ENCODE results near the gene IRGC. TPM values are rescaled to one million over a fixed set of nuclear protein-coding genes. Genes with fewer than 3 reads are reported as not detected.

Gene IRGC
- total and polyA plus RNA-seq, 2 donors: 0.02 TPM; not detected in 1

DNA sequence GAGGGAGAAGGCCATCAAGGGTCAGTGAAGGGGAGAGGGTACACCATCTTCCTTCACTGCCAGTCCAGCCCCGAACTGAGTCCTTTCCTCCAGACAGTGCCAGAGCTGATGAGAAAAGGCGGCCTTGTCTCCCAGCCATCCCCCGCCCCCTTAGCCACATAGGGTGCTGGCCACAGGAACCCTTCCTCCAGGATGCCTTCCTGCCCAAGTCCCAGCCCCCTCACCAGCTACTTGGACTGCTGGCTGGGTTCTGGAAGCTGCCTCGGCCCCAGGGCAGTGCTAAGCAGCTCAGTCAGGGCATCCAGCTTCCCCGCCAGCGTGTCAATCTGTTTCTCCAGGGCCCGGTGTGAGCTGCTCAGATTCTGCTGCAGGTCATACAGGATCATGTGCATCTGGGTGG, 51.4 kb downstream of the IRGC start:
- H3K9me3 ChIP-seq (ENCODE audit: control insufficient read depth in 2 of 2, insufficient read depth in 1 of 2, low read length in 1 of 2): no peaks in the 10 kb centered on the region
- H3K36me3 ChIP-seq (ENCODE audit: control insufficient read depth in 2 of 2, insufficient read depth in 2 of 2, low read length in 1 of 2): peaks cover 13 to 36% of the 10 kb centered on the region in 2 donors
- WGBS: 97% methylated on average over 7 of the region's 7 CpGs
- no peak overlapping the region for H3K27ac ChIP-seq (ENCODE audit: low read depth in 1 of 2, low read length in 1 of 2)
- H3K27me3 ChIP-seq (ENCODE audit: control insufficient read depth in 2 of 2, insufficient read depth in 1 of 2, low read length in 1 of 2): no peaks in the 10 kb centered on the region
- H3K4me1 ChIP-seq (ENCODE audit: control insufficient read depth in 2 of 2, insufficient read depth in 2 of 2, low read length in 2 of 2): peaks cover 4 to 24% of the 10 kb centered on the region in 2 donors
- H3K4me3 ChIP-seq (ENCODE audit: low read length in 2 of 2): no peak overlapping the region
- no peak for DNase-seq (ENCODE audit: low read depth in 6 of 9, low spot score in 9 of 9)

DNA sequence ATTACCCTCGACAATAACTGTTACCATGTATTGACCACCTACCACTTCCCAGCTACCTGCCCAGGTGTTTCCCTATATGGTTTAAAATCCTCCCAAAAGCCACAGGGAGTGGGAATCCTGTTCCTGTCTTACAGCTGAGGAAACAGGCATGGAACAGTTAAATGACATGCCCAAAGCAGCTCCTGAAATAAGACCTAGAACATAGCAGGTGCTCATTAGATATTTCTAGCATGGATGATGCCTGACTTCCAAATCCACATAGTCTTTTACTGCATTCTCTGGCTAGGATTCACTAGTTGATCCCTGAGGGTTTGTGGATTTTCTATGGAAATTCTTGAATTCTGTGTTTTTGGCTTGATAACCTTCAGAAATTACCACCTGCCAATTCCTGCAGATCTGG, 51.9 kb downstream of the IRGC start:
- 76% methylated on average over 1 of the region's 1 CpG for WGBS
- no peak overlapping the region for H3K27ac ChIP-seq (ENCODE audit: low read depth in 1 of 2, low read length in 1 of 2)
- no peaks in the 10 kb centered on the region for H3K27me3 ChIP-seq (ENCODE audit: control insufficient read depth in 2 of 2, insufficient read depth in 1 of 2, low read length in 1 of 2)
- H3K4me3 ChIP-seq (ENCODE audit: low read length in 2 of 2): no peak overlapping the region
- DNase-seq (ENCODE audit: low read depth in 6 of 9, low spot score in 9 of 9): no peak
- H3K4me1 ChIP-seq (ENCODE audit: control insufficient read depth in 2 of 2, insufficient read depth in 2 of 2, low read length in 2 of 2): peaks cover 4 to 24% of the 10 kb centered on the region in 2 donors
- peaks cover 13 to 39% of the 10 kb centered on the region in 2 donors for H3K36me3 ChIP-seq (ENCODE audit: control insufficient read depth in 2 of 2, insufficient read depth in 2 of 2, low read length in 1 of 2)
- H3K9me3 ChIP-seq (ENCODE audit: control insufficient read depth in 2 of 2, insufficient read depth in 1 of 2, low read length in 1 of 2): no peaks in the 10 kb centered on the region

DNA sequence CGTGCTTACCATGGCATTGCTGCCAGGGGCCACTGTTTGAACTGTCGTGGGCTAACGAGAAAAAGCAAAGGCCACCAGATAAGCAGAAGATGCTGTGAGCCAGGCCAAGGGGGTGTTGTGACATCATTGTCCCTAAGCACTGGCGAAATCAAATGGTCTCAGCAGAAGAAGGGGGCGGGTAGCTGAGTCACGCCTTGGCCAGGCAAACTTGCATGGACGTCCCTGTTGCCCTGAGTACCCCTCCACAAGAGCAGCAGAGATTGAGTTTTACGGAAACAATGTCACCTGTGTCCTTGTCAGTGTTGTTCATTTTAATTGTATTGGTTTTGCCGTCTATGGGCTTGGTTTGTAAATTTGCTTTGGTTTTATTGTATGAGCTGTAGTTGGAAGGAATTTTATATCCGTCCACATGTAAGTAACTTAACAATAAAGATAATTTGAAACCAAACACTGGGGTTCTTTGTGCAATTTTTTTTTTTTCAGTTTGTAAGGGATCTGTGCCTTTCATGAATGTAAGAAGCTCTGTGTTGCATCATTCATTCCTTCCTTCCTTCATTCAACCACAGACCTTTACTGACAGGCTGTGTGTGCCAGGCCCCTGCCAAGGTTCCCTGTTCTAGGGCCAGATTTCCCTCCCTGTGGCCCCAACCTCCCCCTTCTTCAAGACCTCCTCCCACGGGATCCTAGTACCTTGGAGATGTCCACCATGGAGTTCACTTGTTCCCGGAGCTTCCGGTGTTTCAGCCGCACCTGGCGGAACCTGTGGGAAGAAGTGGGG, 52.6 kb downstream of the IRGC start:
- Histone ChIP-seq H3K27ac (ENCODE audit: low read depth in 1 of 2, low read length in 1 of 2) (no peak overlapping the region), H3K9me3 (ENCODE audit: control insufficient read depth in 2 of 2, insufficient read depth in 1 of 2, low read length in 1 of 2) (no peaks in the 10 kb centered on the region), H3K4me3 (ENCODE audit: low read length in 2 of 2) (no peak overlapping the region), H3K36me3 (ENCODE audit: control insufficient read depth in 2 of 2, insufficient read depth in 2 of 2, low read length in 1 of 2) (peaks cover 13 to 45% of the 10 kb centered on the region in 2 donors), H3K27me3 (ENCODE audit: control insufficient read depth in 2 of 2, insufficient read depth in 1 of 2, low read length in 1 of 2) (no peaks in the 10 kb centered on the region), H3K4me1 (ENCODE audit: control insufficient read depth in 2 of 2, insufficient read depth in 2 of 2, low read length in 2 of 2) (peaks cover 4 to 23% of the 10 kb centered on the region in 2 donors)
- WGBS: 95% methylated on average over 15 of the region's 15 CpGs
- no peak for DNase-seq (ENCODE audit: low read depth in 6 of 9, low spot score in 9 of 9)

DNA sequence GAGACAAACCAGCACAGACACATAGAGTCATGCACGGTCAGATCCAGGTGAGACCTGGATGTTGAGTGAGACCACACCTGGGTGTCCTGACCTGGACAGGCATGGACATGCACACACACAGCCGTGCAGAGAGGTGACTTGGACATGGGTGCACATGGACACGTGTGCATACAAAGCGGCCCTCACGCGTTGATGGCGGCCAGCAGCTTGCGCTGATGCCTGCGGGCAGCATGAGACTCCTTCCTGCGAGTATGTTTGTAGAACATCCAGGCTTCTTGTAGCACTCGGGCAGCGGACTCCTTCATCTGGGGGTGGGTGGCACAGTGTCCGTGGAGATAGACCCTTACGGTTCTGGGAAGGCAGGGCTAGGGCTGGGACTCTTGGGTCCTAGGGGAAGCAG, 53.4 kb downstream of the IRGC start:
- 97% methylated on average over 14 of the region's 14 CpGs for WGBS
- Histone ChIP-seq H3K9me3 (ENCODE audit: control insufficient read depth in 2 of 2, insufficient read depth in 1 of 2, low read length in 1 of 2) (no peaks in the 10 kb centered on the region), H3K27ac (ENCODE audit: low read depth in 1 of 2, low read length in 1 of 2) (no peak overlapping the region), H3K4me1 (ENCODE audit: control insufficient read depth in 2 of 2, insufficient read depth in 2 of 2, low read length in 2 of 2) (peaks cover 4 to 21% of the 10 kb centered on the region in 2 donors), H3K27me3 (ENCODE audit: control insufficient read depth in 2 of 2, insufficient read depth in 1 of 2, low read length in 1 of 2) (peaks cover 0 to 4% of the 10 kb centered on the region in 2 donors), H3K4me3 (ENCODE audit: low read length in 2 of 2) (no peak overlapping the region), H3K36me3 (ENCODE audit: control insufficient read depth in 2 of 2, insufficient read depth in 2 of 2, low read length in 1 of 2) (peaks cover 13 to 53% of the 10 kb centered on the region in 2 donors)
- DNase-seq (ENCODE audit: low read depth in 6 of 9, low spot score in 9 of 9): no peak

Other genes starting within 250 kb of the IRGC start
- 12.0 TPM for gene PHLDB3, start 211.3 kb upstream of the IRGC start, total RNA-seq
- gene PHLDB3, start 211.3 kb upstream of the IRGC start, polyA plus RNA-seq: 37.9 TPM
- gene ETHE1, start 188.9 kb upstream of the IRGC start, total RNA-seq: 32.3 TPM
- 44.8 TPM for gene ETHE1, start 188.9 kb upstream of the IRGC start, polyA plus RNA-seq
- 0.38 TPM for gene ZNF575, start 182.9 kb upstream of the IRGC start, total RNA-seq
- gene ZNF575, start 182.9 kb upstream of the IRGC start, polyA plus RNA-seq: 2.5 TPM
- 28.2 TPM for gene XRCC1, start 140.5 kb upstream of the IRGC start, total RNA-seq
- 23.2 TPM for gene XRCC1, start 140.5 kb upstream of the IRGC start, polyA plus RNA-seq
- gene PINLYP, start 140.3 kb upstream of the IRGC start, total RNA-seq: 16.0 TPM
- gene PINLYP, start 140.3 kb upstream of the IRGC start, polyA plus RNA-seq: 12.3 TPM
- gene IRGQ, start 119.9 kb upstream of the IRGC start, total RNA-seq: 4.4 TPM
- 7.5 TPM for gene IRGQ, start 119.9 kb upstream of the IRGC start, polyA plus RNA-seq
- 9.7 TPM for gene ZNF576, start 119.5 kb upstream of the IRGC start, total RNA-seq
- gene ZNF576, start 119.5 kb upstream of the IRGC start, polyA plus RNA-seq: 10.3 TPM
- 0.05 TPM for gene SRRM5, start 104.0 kb upstream of the IRGC start, total RNA-seq
- gene SRRM5, start 104.0 kb upstream of the IRGC start, polyA plus RNA-seq: 0.39 TPM
- gene ZNF428, start 96.4 kb upstream of the IRGC start, total RNA-seq: 74.3 TPM
- 54.8 TPM for gene ZNF428, start 96.4 kb upstream of the IRGC start, polyA plus RNA-seq
- 1.5 TPM for gene CADM4, start 76.2 kb upstream of the IRGC start, total RNA-seq
- 6.5 TPM for gene CADM4, start 76.2 kb upstream of the IRGC start, polyA plus RNA-seq
- 5.3 TPM for gene PLAUR, start 45.9 kb upstream of the IRGC start, total RNA-seq
- 15.3 TPM for gene PLAUR, start 45.9 kb upstream of the IRGC start, polyA plus RNA-seq
- 16.0 TPM for gene SMG9, start 38.9 kb downstream of the IRGC start, total RNA-seq
- 36.9 TPM for gene SMG9, start 38.9 kb downstream of the IRGC start, polyA plus RNA-seq
- 8.7 TPM for gene KCNN4, start 64.9 kb downstream of the IRGC start, total RNA-seq
- 22.9 TPM for gene KCNN4, start 64.9 kb downstream of the IRGC start, polyA plus RNA-seq
- 1.7 TPM for gene LYPD5, start 86.4 kb downstream of the IRGC start, total RNA-seq
- 3.2 TPM for gene LYPD5, start 86.4 kb downstream of the IRGC start, polyA plus RNA-seq
- gene ZNF283, start 111.2 kb downstream of the IRGC start, total RNA-seq: 5.9 TPM
- gene ZNF283, start 111.2 kb downstream of the IRGC start, polyA plus RNA-seq: 4.6 TPM
- gene ZNF404, start 167.9 kb downstream of the IRGC start, total RNA-seq: 2.1 TPM
- gene ZNF404, start 167.9 kb downstream of the IRGC start, polyA plus RNA-seq: 26.6 TPM
- gene ZNF45, start 219.2 kb downstream of the IRGC start, total RNA-seq: 18.2 TPM
- gene ZNF45, start 219.2 kb downstream of the IRGC start, polyA plus RNA-seq: 8.6 TPM
- gene ZNF221, start 235.2 kb downstream of the IRGC start, total RNA-seq: 2.4 TPM
- 1.1 TPM for gene ZNF221, start 235.2 kb downstream of the IRGC start, polyA plus RNA-seq

Data from thymus (tissue), 11 donors.